Mucosa of rectum (tissue), 2 donors: ENCODE measurements around the gene OR10J5.

ENCODE experiments used
- H3K27ac ChIP-seq, 2 donors: one replicate each; pipeline ENCODE4 v1.7.0; 2013; ENCODE audit warnings: inconsistent platforms in 2 of 2, low read depth in 2 of 2, low read length in 2 of 2
- H3K27me3 ChIP-seq, 2 donors: one replicate each; pipeline ENCODE4 v1.7.0; 2013; ENCODE audit warnings: low read length in 2 of 2; ENCODE audit not compliant: control insufficient read depth in 2 of 2, insufficient read depth in 2 of 2
- H3K36me3 ChIP-seq, 2 donors: one replicate each; pipeline ENCODE4 v1.7.0; 2013; ENCODE audit warnings: low read length in 2 of 2; ENCODE audit not compliant: control insufficient read depth in 2 of 2, insufficient read depth in 2 of 2
- H3K4me1 ChIP-seq, 2 donors: one replicate each; pipeline ENCODE4 v1.7.0; 2013; ENCODE audit warnings: low read length in 2 of 2, mild to moderate bottlenecking in 1 of 2; ENCODE audit not compliant: control insufficient read depth in 2 of 2, insufficient read depth in 2 of 2
- H3K4me3 ChIP-seq, 2 donors: one replicate each; pipeline ENCODE4 v1.7.0; 2013; ENCODE audit warnings: low read length in 2 of 2
- H3K9ac ChIP-seq, 2 donors: one replicate each; pipeline ENCODE4 v1.7.0; 2013; ENCODE audit warnings: low read length in 2 of 2, low read depth in 1 of 2, mild to moderate bottlenecking in 1 of 2
- H3K9me3 ChIP-seq, 2 donors: one replicate each; pipeline ENCODE4 v1.7.0; 2013; ENCODE audit warnings: low read length in 2 of 2; ENCODE audit not compliant: control insufficient read depth in 2 of 2
- donor health status: healthy.
- donor health status: Normal muscosa, but diverticular disease.

OR10J5 gene

GRCh38 chr1:159492575-159493323 lies 43.1 kb downstream of the OR10J5 start:
- Histone ChIP-seq H3K27ac (no peak overlapping the region), H3K36me3 (no peaks in the 10 kb centered on the region), H3K9ac (no peak overlapping the region), H3K4me3 (no peak overlapping the region), H3K9me3 (no peaks in the 10 kb centered on the region), H3K27me3 (no peaks in the 10 kb centered on the region), H3K4me1 (no peaks in the 10 kb centered on the region)
